Measurements from ENCODE around the gene IGSF6. TPM values are rescaled to one million over a fixed set of nuclear protein-coding genes. Genes with fewer than 3 reads are reported as not detected.

IGSF6 gene
- polyA plus RNA-seq, 1 donor from 2014 or later: not detected

- Histone ChIP-seq H3K4me3 (ENCODE audit: low read length) (no peak overlapping the region), H3F3A (ENCODE audit: insufficient read depth, low read length, poor library complexity, severe bottlenecking) (no peaks in the 10 kb centered on the region), H3K9me2 (ENCODE audit: insufficient read depth, low read length) (no peaks in the 10 kb centered on the region), H3K27me3 (ENCODE audit: insufficient read depth, low read depth, low read length) (no peaks in the 10 kb centered on the region), H3K27ac (ENCODE audit: low read length) (no peak overlapping the region), H3K9ac (ENCODE audit: low read length) (no peak overlapping the region), H3K79me2 (replicated peaks; ENCODE audit: insufficient read depth, low read length) (no peaks in the 10 kb centered on the region), H3K36me3 (ENCODE audit: insufficient read depth, low read length) (peaks cover 13% of the 10 kb centered on the region), H2AFZ (ENCODE audit: low read depth, low read length) (no peak overlapping the region), H3K4me2 (ENCODE audit: low read length) (no peak overlapping the region), H4K20me1 (ENCODE audit: insufficient read depth) (no peaks in the 10 kb centered on the region), H3K9me3 (ENCODE audit: low read length) (no peaks in the 10 kb centered on the region)
- no peak for TF ChIP-seq CTCF (IDR thresholded peaks at IDR 0.05; ENCODE audit: poor library complexity, severe bottlenecking)
- no peak for TF ChIP-seq POLR2AphosphoS5 (IDR thresholded peaks at IDR 0.05)
- TF ChIP-seq EZH2 (IDR thresholded peaks at IDR 0.05; ENCODE audit: borderline replicate concordance, insufficient read depth, low read length, poor library complexity, severe bottlenecking): no peak
- no peak for TF ChIP-seq EP300 (conservative IDR thresholded peaks at IDR 0.05; ENCODE audit: poor library complexity, severe bottlenecking)
- no peak for TF ChIP-seq RAD21 (conservative IDR thresholded peaks at IDR 0.05)
- no peak for TF ChIP-seq TAF1 (IDR thresholded peaks at IDR 0.05; ENCODE audit: low read depth)
- TF ChIP-seq REST (IDR thresholded peaks at IDR 0.05; ENCODE audit: borderline replicate concordance): no peak
These were observed 1.2 kb upstream of the IGSF6 start for GRCh38 chr16:21653571-21653970.

- H3K27ac ChIP-seq (ENCODE audit: low read length): no peak overlapping the region
- no peak overlapping the region for H3K4me3 ChIP-seq (ENCODE audit: low read length)
- TF ChIP-seq REST (IDR thresholded peaks at IDR 0.05; ENCODE audit: borderline replicate concordance) (no peak), RAD21 (conservative IDR thresholded peaks at IDR 0.05) (no peak), CTCF (IDR thresholded peaks at IDR 0.05; ENCODE audit: poor library complexity, severe bottlenecking) (no peak), EZH2 (IDR thresholded peaks at IDR 0.05; ENCODE audit: borderline replicate concordance, insufficient read depth, low read length, poor library complexity, severe bottlenecking) (no peak), EP300 (conservative IDR thresholded peaks at IDR 0.05; ENCODE audit: poor library complexity, severe bottlenecking) (no peak), MXI1 (conservative IDR thresholded peaks at IDR 0.05; ENCODE audit: poor library complexity, severe bottlenecking) (no peak), SMC3 (conservative IDR thresholded peaks at IDR 0.05; ENCODE audit: poor library complexity) (no peak), POLR2AphosphoS5 (IDR thresholded peaks at IDR 0.05) (no peak), TAF1 (IDR thresholded peaks at IDR 0.05; ENCODE audit: low read depth) (no peak)
These were observed 893 bp downstream of the IGSF6 start for GRCh38 chr16:21651515-21651914.

More at GRCh38 chr16:21651515-21651914, 893 bp downstream of the IGSF6 start:
- H3K36me3 ChIP-seq (ENCODE audit: insufficient read depth, low read length): peaks cover 10% of the 10 kb centered on the region
- H4K20me1 ChIP-seq (ENCODE audit: insufficient read depth): no peaks in the 10 kb centered on the region
- H3K79me2 ChIP-seq (replicated peaks; ENCODE audit: insufficient read depth, low read length): no peaks in the 10 kb centered on the region
- no peaks in the 10 kb centered on the region for H3K27me3 ChIP-seq (ENCODE audit: insufficient read depth, low read depth, low read length)
- H3F3A ChIP-seq (ENCODE audit: insufficient read depth, low read length, poor library complexity, severe bottlenecking): no peaks in the 10 kb centered on the region
- H3K9ac ChIP-seq (ENCODE audit: low read length): no peak overlapping the region
- no peak overlapping the region for H2AFZ ChIP-seq (ENCODE audit: low read depth, low read length)
- H3K4me2 ChIP-seq (ENCODE audit: low read length): no peak overlapping the region
- no peaks in the 10 kb centered on the region for H3K9me2 ChIP-seq (ENCODE audit: insufficient read depth, low read length)
- no peaks in the 10 kb centered on the region for H3K9me3 ChIP-seq (ENCODE audit: low read length)

Data from neural cell (in vitro differentiated cells).